AG04449 (cell line): ENCODE results near the gene PLXNA4.

Experiments
- CTCF ChIA-PET: fragments of 350-600 bp; formaldehyde crosslinking; extraction: SDS; loops from one replicate; lab custom pipeline; 2021; ENCODE audit warnings: antibody characterized with exemption; lab: Yijun Ruan, JAX
- POLR2A ChIA-PET: fragments of 400-600, 350-600 bp; formaldehyde crosslinking; extraction: SDS; loops from one replicate; lab custom pipeline; 2020; ENCODE audit warnings: antibody characterized with exemption, inconsistent platforms; lab: Yijun Ruan, JAX
- DNase-seq: peaks from one replicate; pipeline ENCODE4 v3.0.0-alpha.2; 2010; ENCODE audit warnings: low read depth, low spot score
- H3K4me3 ChIP-seq: 2 replicates; pipeline ENCODE4 v1.5.1; 2011; ENCODE audit warnings: low read depth, mild to moderate bottlenecking, control low read depth, low read length
- CTCF ChIP-seq: IDR thresholded peaks from one replicate; pipeline ENCODE4 v1.5.1; 2011; ENCODE audit warnings: mild to moderate bottlenecking, moderate library complexity, low read length, control low read depth, inconsistent platforms; ENCODE audit not compliant: insufficient read depth; ENCODE audit errors: missing control alignments

The PLXNA4 gene

GRCh38 chr7:132242192-132242812 is 334.0 kb downstream of the PLXNA4 start:
- POLR2A ChIA-PET = no interaction called here
- CTCF ChIA-PET = interaction anchor here (3.4 kb wide), 1 partner anchor 297 kb away, joined by 9 read pairs; no protein-coding TSS in a partner anchor
- no peak overlapping the region for H3K4me3 ChIP-seq
- DNase-seq = no peak
- TF ChIP-seq CTCF = no peak

- TF ChIP-seq CTCF = no peak
- no peak for DNase-seq
- ChIA-PET CTCF (no interaction called here), POLR2A (no interaction called here)
- no peak overlapping the region for H3K4me3 ChIP-seq
These were observed 335.3 kb downstream of the PLXNA4 start for GRCh38 chr7:132240821-132241422.

- H3K4me3 ChIP-seq = no peak overlapping the region
- POLR2A ChIA-PET = no interaction called here
- no peak for DNase-seq
- TF ChIP-seq CTCF = no peak
- CTCF ChIA-PET = no interaction called here
These were observed 336.0 kb downstream of the PLXNA4 start for GRCh38 chr7:132240262-132240661.

GRCh38 chr7:132239422-132239994 is 336.8 kb downstream of the PLXNA4 start:
- TF ChIP-seq CTCF = no peak
- H3K4me3 ChIP-seq = no peak overlapping the region
- CTCF ChIA-PET = no interaction called here
- POLR2A ChIA-PET = no interaction called here
- no peak for DNase-seq

- H3K4me3 ChIP-seq = no peak overlapping the region
- DNase-seq = no peak
- no peak for TF ChIP-seq CTCF
- POLR2A ChIA-PET = no interaction called here
- CTCF ChIA-PET = no interaction called here
These were observed 341.6 kb downstream of the PLXNA4 start for GRCh38 chr7:132234711-132235110.

GRCh38 chr7:132232406-132232805 is 343.9 kb downstream of the PLXNA4 start:
- no peak for TF ChIP-seq CTCF
- ChIA-PET POLR2A (interaction anchor here (0.6 kb wide), 1 partner anchor 285 kb away, joined by 3 read pairs; no protein-coding TSS in a partner anchor), CTCF (no interaction called here)
- DNase-seq = no peak
- H3K4me3 ChIP-seq = no peak overlapping the region
